GM18520 (cell line): Measurements from ENCODE around the gene DCLK2.

Experiments
- ATAC-seq: cut with Tn5 transposase; IDR thresholded peaks from one replicate; pipeline ENCODE4 v1.9.1; 2021; ENCODE audit not compliant: unreplicated experiment

Gene DCLK2

GRCh38 chr4:150256841-150257730 is 178.8 kb downstream of the DCLK2 start:
- ATAC-seq: no peak

GRCh38 chr4:150258569-150258968 is 180.3 kb downstream of the DCLK2 start:
- no peak for ATAC-seq

- no peak for ATAC-seq
Measured at GRCh38 chr4:150259861-150260567, 181.8 kb downstream of the DCLK2 start.

GRCh38 chr4:150261571-150261970 is 183.3 kb downstream of the DCLK2 start:
- ATAC-seq: no peak

- no peak for ATAC-seq
Measured at GRCh38 chr4:150262611-150263010, 184.4 kb downstream of the DCLK2 start.

GRCh38 chr4:150264595-150265161 is 186.4 kb downstream of the DCLK2 start:
- no peak for ATAC-seq

- ATAC-seq: no peak
Measured at GRCh38 chr4:150265806-150266205, 187.6 kb downstream of the DCLK2 start.

- no peak for ATAC-seq
Measured at GRCh38 chr4:150268444-150268843, 190.2 kb downstream of the DCLK2 start.

GRCh38 chr4:150278206-150278605 is 200.0 kb downstream of the DCLK2 start:
- ATAC-seq: no peak

GRCh38 chr4:150280081-150280895 is 202.0 kb downstream of the DCLK2 start:
- no peak for ATAC-seq

- ATAC-seq: no peak
Measured at GRCh38 chr4:150280975-150281374, 202.7 kb downstream of the DCLK2 start.

GRCh38 chr4:150283689-150284088 is 205.4 kb downstream of the DCLK2 start:
- ATAC-seq: no peak

- no peak for ATAC-seq
Measured at GRCh38 chr4:150286656-150287055, 208.4 kb downstream of the DCLK2 start.

GRCh38 chr4:150289198-150289597 is 211.0 kb downstream of the DCLK2 start:
- no peak for ATAC-seq

GRCh38 chr4:150289881-150290280 is 211.6 kb downstream of the DCLK2 start:
- ATAC-seq: no peak

GRCh38 chr4:150297861-150298474 is 219.7 kb downstream of the DCLK2 start:
- ATAC-seq: no peak

GRCh38 chr4:150299816-150300215 is 221.6 kb downstream of the DCLK2 start:
- ATAC-seq: no peak

GRCh38 chr4:150302553-150302952 is 224.3 kb downstream of the DCLK2 start:
- ATAC-seq: no peak

- ATAC-seq: no peak
Measured at GRCh38 chr4:150305995-150306394, 227.8 kb downstream of the DCLK2 start.

GRCh38 chr4:150306719-150307118 is 228.5 kb downstream of the DCLK2 start:
- ATAC-seq: no peak
